Fibroblast of lung (primary cell): ENCODE data around the gene KLHL3.

ENCODE experiments used
- CTCF ChIP-seq, 2 donors: IDR thresholded peaks in 1 of 2; conservative IDR thresholded peaks in 1 of 2; 1 replicate in 1 of 2; 2 replicates in 1 of 2; pipeline ENCODE4 v1.5.1; 2011 to 2012; ENCODE audit warnings: low read length in 2 of 2, control low read depth in 1 of 2, inconsistent platforms in 1 of 2, low read depth in 1 of 2, mild to moderate bottlenecking in 1 of 2
- EZH2 ChIP-seq: IDR thresholded peaks from 2 replicates; pipeline ENCODE4 v1.5.1; 2012; ENCODE audit warnings: low read length, control low read depth, mild to moderate bottlenecking; ENCODE audit errors: missing control alignments

- no peak for TF ChIP-seq CTCF (conservative IDR thresholded peaks at IDR 0.05 in 1 of 2, IDR thresholded peaks at IDR 0.05 in 1 of 2; ENCODE audit: low read depth in 1 of 2, low read length in 2 of 2)
- TF ChIP-seq EZH2: no peak
Observed at GRCh38 chr5:137610598-137610997, 125.3 kb downstream of the KLHL3 start.
